Measurements from ENCODE around the gene ARCN1.

Gene ARCN1
- 250 to 368 reads per million in 2 experiments for total RNA-seq

GRCh38 chr11:118572061-118572980 is at the start of gene ARCN1:
TSS of gene ARCN1 (plus strand) at chr11:118572409. CDS start at chr11:118572548, 139 bp downstream.
- peak; percentile 70 for DNase-seq (ENCODE audit: low read depth)

GRCh38 chr11:118522571-118523072 is 49.6 kb upstream of the ARCN1 start:
- DNase-seq (ENCODE audit: low read depth) = no peak

- no peak for DNase-seq (ENCODE audit: low read depth)
Measured at GRCh38 chr11:118524356-118524755, 47.9 kb upstream of the ARCN1 start.

- DNase-seq (ENCODE audit: low read depth) = no peak
Measured at GRCh38 chr11:118524757-118525470, 47.3 kb upstream of the ARCN1 start.

- DNase-seq (ENCODE audit: low read depth) = no peak
Measured at GRCh38 chr11:118526688-118527087, 45.5 kb upstream of the ARCN1 start.

GRCh38 chr11:118527109-118527508 is 45.1 kb upstream of the ARCN1 start, which contains the start of gene TTC36:
TSS of gene TTC36 (plus strand) at chr11:118527474. CDS start at chr11:118527495, 21 bp downstream.
- no peak for DNase-seq (ENCODE audit: low read depth)

- DNase-seq (ENCODE audit: low read depth) = no peak
Measured at GRCh38 chr11:118528511-118528910, 43.7 kb upstream of the ARCN1 start.

GRCh38 chr11:118529584-118530175 is 42.5 kb upstream of the ARCN1 start:
- DNase-seq (ENCODE audit: low read depth) = no peak

- DNase-seq (ENCODE audit: low read depth) = no peak
Measured at GRCh38 chr11:118530180-118530682, 42.0 kb upstream of the ARCN1 start.

- peak; percentile 60 for DNase-seq (ENCODE audit: low read depth)
Measured at GRCh38 chr11:118530683-118531596, 41.3 kb upstream of the ARCN1 start, which contains the start of gene TMEM25. TSS of gene TMEM25 (plus strand) at chr11:118531192. CDS start at chr11:118531802, 610 bp downstream.

- DNase-seq (ENCODE audit: low read depth) = no peak
Measured at GRCh38 chr11:118531597-118532084, 40.6 kb upstream of the ARCN1 start.

- no peak for DNase-seq (ENCODE audit: low read depth)
Measured at GRCh38 chr11:118532091-118532490, 40.1 kb upstream of the ARCN1 start.

- no peak for DNase-seq (ENCODE audit: low read depth)
Measured at GRCh38 chr11:118532852-118533768, 39.1 kb upstream of the ARCN1 start.

GRCh38 chr11:118533769-118534729 is 38.2 kb upstream of the ARCN1 start:
- no peak for DNase-seq (ENCODE audit: low read depth)

GRCh38 chr11:118535261-118535660 is 36.9 kb upstream of the ARCN1 start:
- DNase-seq (ENCODE audit: low read depth) = no peak

- no peak for DNase-seq (ENCODE audit: low read depth)
Measured at GRCh38 chr11:118536726-118537125, 35.5 kb upstream of the ARCN1 start.

- no peak for DNase-seq (ENCODE audit: low read depth)
Measured at GRCh38 chr11:118537409-118537980, 34.7 kb upstream of the ARCN1 start.

Measured in T follicular helper cell (primary cell).